ENCODE measurements around the gene OXA1L.
"Not testable (repeated sequence)": the region's sequence is repeated elsewhere in the genome, so short reads cannot be mapped to it uniquely, and the experiment has no call there.

The OXA1L gene

DNA sequence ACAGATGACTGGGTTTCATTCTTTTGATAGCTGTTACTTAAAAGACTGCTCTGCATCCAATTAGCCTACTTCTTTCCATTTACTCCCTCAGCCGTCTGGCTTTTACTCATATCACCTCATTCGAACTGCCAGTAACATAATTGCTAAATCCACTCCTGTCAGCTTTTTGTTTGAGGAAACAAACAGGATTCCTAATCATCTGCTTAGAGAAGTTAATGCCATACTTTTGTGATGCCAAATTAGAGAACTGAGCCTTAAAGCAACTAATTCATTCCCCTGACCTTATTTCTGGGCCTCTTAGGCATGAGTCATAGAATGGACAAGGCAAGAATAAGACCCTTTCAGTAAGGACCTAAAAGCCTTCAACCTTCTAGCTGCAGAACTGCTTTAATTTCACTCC lies 2.9 kb downstream of the OXA1L start:
- no peak for DNase-seq

GRCh38 chr14:22770481-22771187 lies 4.1 kb downstream of the OXA1L start:
- no peak for DNase-seq

DNA sequence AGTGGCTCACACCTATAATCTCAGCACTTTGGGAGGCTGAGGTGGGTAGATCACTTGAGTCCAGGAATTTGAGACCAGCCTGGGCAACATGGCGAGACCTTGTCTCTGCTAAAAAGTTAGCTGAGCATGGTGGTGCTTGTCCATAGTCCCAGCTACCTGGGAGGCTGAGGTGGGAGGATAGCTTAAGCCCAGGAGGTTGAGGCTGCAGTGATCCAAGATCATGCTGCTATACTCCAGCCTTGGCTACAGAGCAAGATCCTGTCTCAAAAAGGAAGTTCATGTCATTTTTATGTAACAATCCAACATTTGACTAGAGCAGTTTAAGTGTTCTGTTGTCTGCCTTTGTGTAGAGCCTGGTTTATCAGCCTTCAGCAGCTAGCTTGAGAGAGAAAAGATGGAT lies 6.2 kb downstream of the OXA1L start:
- no peak for DNase-seq

DNA sequence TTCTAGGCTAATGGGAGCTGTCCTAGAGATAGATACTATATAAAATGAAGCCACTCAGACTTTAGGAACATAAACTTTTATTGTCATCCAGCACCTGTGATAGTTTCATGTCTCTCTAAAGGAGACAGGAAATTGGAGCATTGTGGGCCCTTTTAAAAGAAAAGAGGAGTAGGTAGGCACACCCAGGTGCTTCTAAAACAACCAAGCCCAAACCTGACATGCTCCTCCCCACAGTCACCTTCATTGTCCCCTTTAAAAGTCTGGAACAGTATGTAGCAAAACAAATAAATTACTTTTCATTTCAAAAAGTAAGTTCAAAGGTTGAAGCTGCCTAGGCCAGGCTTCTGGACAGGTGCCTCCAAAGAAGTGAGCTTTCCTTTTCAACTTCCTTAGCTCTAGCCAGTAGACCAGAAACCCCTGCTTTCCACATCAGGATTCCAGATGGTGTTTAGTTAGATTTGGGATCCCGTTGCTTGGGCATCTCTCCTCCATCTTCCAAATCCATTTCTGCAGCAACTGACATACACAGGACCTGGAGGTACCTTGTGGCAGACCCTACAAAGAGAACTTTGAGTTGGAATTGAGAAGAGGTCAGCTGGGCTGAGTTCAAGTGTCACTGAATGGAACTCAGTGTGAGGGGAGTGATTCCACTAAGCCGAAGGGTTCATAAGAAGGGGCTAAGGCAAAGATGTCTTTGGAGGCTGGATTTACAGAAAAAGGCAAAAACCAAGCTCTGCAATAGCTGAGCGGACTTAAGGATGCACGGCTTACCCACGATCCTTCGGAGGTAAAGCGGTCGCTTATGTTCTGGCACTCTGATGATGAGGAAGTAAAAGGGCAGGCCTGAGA lies 6.9 kb downstream of the OXA1L start:
- DNase-seq = no peak

DNA sequence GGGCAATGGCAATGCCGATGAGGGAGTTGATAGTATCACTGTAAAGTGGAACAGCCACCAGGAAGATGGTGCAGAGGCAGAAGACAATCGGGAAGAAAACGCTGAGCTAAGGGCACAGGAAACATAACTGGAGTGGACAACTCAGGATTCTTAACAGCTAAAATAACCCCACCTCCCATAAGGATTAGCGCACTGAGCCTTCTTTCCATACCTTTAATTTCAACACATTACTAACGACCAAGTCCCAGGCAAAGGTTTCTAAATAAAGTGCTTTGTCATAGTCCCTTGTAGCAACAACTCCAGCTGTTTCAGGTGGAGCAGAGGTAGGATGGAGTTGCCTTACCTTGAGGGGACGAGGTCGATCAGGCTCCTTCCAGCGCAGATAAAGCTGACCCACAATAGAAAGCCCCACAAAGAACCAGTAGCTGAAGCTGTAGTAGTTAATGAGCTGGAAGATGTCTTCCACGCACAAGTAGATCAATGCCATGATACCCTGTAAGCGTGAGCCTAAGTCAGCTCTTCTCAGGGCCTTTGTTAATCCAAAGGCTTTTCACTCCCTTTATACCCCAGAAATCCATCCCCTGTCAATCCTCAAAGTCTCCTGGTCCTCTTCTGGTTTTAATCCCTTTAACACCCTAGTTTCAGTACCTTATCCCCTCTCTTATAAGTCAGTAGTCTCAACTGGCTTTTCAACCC lies 7.7 kb downstream of the OXA1L start:
- no peak for DNase-seq

DNA sequence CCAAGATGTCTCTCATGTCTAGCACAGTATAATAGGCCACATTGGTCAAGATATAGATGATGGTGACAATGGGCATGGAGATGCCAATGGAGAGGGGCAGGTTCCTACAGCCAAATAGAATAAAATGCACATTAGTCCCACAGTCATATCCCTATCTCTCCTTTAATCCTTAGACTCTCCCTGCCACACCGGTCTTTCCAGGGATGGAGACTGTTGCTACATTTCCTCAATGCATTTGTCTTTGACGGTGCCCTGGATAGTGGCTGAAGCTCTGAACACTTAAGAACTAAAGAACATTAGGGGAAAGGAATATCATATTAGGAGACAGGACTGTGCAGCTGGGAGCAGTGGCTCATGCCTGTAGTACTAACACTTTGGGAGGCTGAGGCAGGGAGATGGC lies 9.7 kb downstream of the OXA1L start:
- DNase-seq = no peak

- not testable (repeated sequence) for DNase-seq
Measured at GRCh38 chr14:22776849-22777248, 10.4 kb downstream of the OXA1L start.

- DNase-seq = no peak
Measured at GRCh38 chr14:22778084-22778483, 11.6 kb downstream of the OXA1L start.

- no peak for DNase-seq
Measured at GRCh38 chr14:22780105-22780679, 13.7 kb downstream of the OXA1L start.

GRCh38 chr14:22780941-22781300 lies 14.4 kb downstream of the OXA1L start:
- no peak for DNase-seq

- DNase-seq = no peak
Measured at GRCh38 chr14:22781301-22781991, 15.0 kb downstream of the OXA1L start.

DNA sequence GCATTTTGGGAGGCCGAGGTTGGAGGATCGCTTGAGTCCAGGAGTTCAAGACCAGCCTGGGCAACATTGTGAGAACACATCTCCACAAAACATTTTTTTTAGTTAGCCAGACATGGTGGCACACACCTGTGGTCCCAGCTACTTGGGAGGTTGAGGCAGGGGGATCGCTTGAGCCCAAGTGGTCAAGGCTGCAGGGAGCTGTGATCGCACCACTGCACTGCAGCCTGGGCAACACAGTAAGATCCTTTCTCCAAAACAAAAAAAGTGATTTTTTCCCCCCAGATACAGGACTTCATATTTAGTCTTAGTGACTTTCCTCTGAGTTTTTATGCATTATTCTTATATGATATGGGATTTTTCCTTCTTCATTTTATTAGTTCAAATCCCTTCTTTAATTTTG lies 20.2 kb downstream of the OXA1L start:
- no peak for DNase-seq

DNA sequence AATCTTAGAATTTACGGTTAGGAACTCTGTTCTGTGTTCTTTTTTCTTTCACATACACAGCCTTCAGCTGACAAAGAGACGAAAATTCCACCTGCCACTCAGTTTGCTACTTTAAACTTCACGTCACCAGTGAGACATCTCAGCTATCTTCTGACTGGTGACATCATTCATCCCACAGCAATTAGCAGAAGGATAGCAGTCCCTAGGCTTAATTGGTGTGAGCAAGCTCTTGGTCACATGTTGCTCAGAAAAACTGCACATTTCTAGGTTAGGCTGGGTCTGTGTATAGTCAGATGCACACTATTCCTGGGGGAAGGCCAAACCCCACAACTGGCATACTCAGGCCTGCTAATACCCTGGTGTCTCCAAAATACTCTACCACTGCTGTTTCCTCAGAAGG lies 24.8 kb downstream of the OXA1L start:
- no peak for DNase-seq

GRCh38 chr14:22792158-22792557 lies 25.7 kb downstream of the OXA1L start:
- DNase-seq = no peak

- DNase-seq = not testable (repeated sequence)
Measured at GRCh38 chr14:22793550-22793949, 27.1 kb downstream of the OXA1L start.

GRCh38 chr14:22793976-22794375 lies 27.5 kb downstream of the OXA1L start:
- DNase-seq = no peak

DNA sequence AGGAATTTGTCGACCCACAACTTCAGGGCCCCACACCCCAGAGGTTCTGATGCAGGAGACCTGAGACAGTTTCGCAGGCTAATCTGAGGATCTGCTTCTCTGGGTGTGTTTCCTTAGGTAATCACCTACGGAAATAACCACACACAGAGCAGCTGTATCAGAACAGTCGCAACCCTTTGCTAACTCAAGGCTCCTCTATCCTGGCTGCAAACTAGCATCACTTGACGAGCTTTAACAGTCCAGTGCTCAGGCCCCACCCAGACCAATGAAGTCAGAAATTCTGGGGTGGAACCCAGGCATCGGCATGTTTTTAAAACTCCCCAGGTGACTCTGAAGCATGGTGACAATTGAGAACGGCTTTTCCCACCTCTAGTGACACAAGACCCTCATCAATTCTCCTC lies 28.1 kb downstream of the OXA1L start:
- DNase-seq = no peak

- DNase-seq = no peak
Measured at GRCh38 chr14:22796087-22796707, 29.7 kb downstream of the OXA1L start.

DNA sequence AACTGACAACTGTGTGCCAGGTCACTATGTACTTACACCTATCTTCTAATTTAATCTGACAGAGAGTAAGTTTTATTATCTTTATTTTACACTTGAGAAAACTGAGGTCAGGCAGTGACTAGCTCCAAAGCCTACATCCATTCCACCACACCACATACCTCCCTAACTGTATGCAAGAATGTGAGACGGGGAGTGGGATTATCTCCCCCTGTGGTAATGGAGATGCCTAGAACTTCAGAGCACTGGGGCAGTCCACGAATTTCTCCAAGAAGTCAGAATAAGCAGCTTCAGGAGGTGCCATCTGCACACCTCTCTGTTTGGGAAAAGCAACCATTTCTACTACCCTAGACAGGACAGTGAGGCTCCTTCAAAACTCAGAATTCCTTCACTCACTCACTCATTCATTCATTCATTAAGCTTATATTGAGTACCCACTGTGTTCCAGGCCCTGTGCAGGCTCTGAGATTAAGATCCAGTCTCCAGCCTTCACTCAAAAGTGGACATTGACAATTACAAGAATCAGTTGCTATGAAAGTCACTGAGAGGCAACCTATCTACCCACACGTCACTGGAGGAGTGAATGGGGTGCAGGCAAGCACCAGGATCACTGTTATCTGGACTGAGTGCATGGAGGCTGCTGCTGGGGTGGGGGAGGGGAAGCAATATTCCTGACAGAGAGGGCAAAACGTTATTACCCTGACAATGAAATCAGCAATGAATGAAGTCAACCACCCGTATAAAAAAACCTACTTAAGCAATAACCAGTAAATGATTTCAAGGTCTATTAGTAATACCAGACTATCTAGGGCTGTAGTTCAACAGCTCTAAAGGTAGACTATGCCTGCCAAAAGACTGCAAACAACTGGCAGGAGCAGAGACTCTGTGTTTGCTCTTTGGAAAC lies 30.8 kb downstream of the OXA1L start:
- DNase-seq = no peak

GRCh38 chr14:22798528-22798927 lies 32.0 kb downstream of the OXA1L start:
- no peak for DNase-seq

DNA sequence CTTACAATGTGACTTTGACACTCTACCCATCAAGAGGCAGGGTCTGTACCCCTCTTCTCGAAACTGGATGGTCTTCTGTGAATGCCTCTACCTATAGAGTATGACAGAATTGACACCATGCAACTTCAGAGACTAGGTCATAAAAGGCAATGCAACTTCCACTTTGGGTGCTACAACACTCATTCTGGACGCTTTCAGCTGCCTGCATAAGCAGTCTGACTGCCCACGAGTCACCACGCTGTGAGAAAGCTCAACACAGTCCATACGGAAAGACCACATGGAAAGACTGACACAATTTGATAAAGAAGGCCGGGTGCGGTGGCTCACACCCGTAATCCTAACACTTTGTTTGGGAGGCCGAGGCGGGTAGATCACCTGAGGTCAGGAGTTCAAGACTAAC lies 33.9 kb downstream of the OXA1L start:
- DNase-seq = no peak

Measured in activated effector memory CD4-positive, alpha-beta T cell treated with Interleukin-2 at 50 U/mL for 16 hours (primary cell).